HFF-Myc (cell line): Measurements from ENCODE around the gene FIZ1.

Source experiments
- DNase-seq: peaks from one replicate; pipeline ENCODE4 v3.0.0-alpha.2; 2011; ENCODE audit warnings: low read depth; ENCODE audit errors: extremely low read depth
- H3K4me3 ChIP-seq: replicated peaks from 2 replicates; pipeline ENCODE4 v1.5.1; 2011; ENCODE audit warnings: low read depth, mild to moderate bottlenecking, control low read depth, low read length
- TF ChIP-seq, protein P1 (sequence below): IDR thresholded peaks from 2 replicates; pipeline ENCODE4 v1.5.1; 2012; ENCODE audit warnings: mild to moderate bottlenecking, low read depth, low read length, control low read depth; ENCODE audit errors: missing control alignments

FIZ1 gene

DNA sequence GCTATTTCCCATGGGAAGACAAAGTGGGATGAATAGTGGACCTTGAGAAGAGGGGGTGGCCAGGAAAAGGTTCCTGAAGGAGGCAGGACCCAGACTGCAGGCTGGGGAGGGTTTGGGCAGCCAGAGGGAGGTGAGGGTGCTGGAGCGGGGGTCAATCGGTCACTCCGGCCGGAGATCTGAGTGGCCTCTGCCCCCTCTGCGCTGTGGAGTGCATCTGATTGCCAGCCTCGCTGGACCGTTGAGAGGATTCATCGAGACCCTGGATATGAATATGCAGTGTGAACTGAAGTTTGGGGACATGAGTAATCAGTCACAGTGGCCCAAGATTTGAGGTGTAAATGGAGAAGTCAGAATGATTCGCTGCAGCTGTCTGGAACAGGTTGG is 36.0 kb upstream of the FIZ1 start:
- DNase-seq = no peak
- TF ChIP-seq, protein P1, sequence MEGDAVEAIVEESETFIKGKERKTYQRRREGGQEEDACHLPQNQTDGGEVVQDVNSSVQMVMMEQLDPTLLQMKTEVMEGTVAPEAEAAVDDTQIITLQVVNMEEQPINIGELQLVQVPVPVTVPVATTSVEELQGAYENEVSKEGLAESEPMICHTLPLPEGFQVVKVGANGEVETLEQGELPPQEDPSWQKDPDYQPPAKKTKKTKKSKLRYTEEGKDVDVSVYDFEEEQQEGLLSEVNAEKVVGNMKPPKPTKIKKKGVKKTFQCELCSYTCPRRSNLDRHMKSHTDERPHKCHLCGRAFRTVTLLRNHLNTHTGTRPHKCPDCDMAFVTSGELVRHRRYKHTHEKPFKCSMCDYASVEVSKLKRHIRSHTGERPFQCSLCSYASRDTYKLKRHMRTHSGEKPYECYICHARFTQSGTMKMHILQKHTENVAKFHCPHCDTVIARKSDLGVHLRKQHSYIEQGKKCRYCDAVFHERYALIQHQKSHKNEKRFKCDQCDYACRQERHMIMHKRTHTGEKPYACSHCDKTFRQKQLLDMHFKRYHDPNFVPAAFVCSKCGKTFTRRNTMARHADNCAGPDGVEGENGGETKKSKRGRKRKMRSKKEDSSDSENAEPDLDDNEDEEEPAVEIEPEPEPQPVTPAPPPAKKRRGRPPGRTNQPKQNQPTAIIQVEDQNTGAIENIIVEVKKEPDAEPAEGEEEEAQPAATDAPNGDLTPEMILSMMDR = no peak
- peak overlapping the region; percentile 98 for H3K4me3 ChIP-seq

DNA sequence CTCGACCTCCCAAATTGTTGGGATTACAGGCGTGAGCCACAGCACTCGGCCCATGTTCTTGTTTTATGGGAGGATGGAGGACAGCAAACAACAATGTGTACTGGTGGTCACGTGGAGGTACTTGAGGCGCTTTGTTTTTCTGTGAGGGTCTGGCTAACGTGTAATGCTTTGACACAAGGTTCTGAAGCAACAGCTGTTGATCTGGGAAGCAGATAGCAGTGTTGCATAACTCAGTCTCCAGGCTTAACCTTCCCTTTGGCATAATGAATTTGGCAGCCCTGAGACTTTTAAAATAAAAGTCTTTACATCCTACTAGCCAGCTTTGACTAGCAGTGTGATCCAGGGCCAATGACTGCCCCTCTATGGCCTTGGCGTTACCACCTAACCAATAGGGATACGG is 34.5 kb upstream of the FIZ1 start:
- H3K4me3 ChIP-seq = no peak overlapping the region
- TF ChIP-seq, protein P1 = no peak
- no peak for DNase-seq

DNA sequence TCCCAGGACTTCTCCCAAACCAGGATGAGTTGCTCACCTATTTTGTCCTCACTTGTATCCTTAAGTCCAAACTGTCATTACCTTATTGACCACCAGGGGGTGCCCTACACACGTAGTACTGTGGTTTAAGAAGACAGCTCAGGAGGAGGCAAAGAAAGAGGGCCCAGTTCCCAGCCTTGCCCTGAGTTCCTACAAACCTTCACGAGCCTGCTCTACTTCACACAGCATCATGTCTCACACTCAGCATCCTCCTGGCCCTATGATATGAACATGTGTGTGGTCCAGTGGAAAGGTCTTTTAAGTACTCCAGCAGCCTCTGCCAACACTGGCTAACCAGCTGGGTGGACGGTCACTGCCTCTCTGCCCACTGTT is 33.1 kb upstream of the FIZ1 start:
- TF ChIP-seq, protein P1 = peak; percentile 88
- no peak overlapping the region for H3K4me3 ChIP-seq
- DNase-seq = peak; percentile 94

DNA sequence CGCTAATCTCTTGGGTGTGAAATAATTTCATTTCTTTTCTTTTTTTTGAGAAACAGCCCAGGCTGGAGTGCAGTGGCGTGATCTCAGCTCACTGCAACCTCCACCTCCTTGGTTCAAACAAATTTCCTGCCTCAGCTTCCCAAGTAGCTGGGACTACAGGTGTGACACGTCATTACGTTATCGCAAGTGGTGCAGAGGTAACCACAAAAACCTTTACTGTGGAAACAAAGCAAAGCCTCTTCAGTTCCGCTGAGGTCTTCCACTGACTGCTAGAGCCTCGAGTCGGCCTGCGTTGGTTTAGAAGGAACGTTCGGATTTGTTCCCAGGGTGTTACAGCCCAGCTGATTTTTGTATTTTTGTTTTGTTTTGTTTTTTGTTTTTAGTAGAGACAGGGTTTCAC is 27.0 kb upstream of the FIZ1 start:
- no peak for DNase-seq
- H3K4me3 ChIP-seq = no peak overlapping the region
- TF ChIP-seq, protein P1 = no peak

DNA sequence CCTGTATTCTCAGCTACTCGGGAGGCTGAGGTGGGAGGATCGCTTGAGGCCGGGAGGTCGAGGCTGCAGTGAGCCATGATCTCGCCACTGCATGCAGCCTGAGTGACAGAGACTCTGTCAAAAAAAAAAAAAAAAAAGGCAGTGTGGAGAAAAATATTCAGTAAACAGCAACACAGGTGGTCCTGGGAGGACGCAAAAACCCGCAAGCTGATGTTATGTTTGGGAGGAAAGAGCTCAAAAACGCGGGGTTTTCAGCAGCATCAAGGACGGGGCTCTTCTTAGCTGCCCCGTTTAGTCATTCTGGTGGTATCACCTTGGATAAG is 25.6 kb upstream of the FIZ1 start:
- peak overlapping the region; percentile 49 for H3K4me3 ChIP-seq
- DNase-seq = no peak
- TF ChIP-seq, protein P1 = no peak

DNA sequence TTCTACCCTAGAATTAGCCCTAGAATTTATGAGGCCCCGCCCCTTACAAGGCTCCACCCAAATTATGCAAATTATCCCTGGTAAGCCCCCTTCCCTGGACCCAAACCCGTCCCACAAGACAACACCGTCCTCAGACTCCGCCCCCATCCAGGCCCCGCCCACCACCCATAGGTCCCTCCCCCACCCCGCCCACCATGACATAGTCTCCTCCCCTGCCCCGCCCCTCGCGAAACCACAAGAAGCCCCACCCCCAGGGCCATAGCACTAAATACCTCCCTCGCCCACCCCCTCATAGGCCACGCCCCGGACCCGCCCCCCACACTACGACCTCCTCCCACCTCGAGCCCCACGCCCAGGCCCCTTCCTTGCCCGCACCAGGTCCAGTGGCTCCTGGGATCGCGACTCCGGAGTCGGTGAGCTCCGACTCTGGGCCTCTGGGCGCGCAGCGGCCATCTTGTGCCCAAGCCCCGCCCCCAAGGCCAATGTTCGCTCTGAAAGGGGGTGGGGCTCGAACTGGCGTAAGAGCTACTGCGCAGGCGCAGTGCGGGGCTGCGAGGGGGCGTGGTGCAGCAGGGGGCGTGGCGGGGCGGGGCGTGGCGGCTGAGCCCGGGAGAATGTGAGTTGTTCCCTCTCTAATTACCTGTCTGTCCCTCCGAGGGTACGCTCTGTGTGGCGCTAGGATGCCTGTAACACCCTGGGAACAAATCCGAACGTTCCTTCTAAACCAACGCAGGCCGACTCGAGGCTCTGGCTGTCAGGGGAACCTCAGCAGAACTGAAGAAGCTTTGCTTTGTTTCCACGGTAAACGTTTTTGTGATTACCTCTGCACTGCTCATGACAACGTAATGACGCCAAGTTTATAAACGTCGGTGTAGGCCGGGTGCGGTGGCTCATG is 25.0 kb upstream of the FIZ1 start, which contains the start of gene ZNF784:
ZNF784 (minus strand) TSS at position 458 of the 895 bp plus-strand sequence; CDS start at position 453, 5 bp downstream.
- TF ChIP-seq, protein P1 = no peak
- peak within 1 kb of the TSS; percentile 49 for H3K4me3 ChIP-seq
- peak; percentile 67 for DNase-seq

DNA sequence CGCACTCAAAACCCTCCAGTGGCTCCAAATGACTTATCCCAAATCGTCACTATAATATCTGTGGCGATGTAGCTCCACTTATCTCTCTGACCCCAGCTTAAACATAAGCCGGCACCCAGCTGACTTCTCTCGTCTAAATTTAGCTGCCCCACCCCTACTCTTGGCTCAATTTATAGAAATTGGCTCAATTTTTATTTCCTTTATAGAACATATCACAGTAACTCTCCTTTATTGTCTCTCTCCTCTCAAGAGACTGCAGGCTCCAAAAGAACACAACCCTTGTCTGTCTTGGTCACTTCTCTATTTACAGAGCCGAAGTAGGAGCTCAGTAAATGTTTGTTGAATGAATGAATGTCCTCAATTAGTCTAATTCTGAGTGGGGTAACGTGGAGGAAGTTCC is 24.2 kb upstream of the FIZ1 start:
- DNase-seq = no peak
- TF ChIP-seq, protein P1 = no peak
- H3K4me3 ChIP-seq = peak overlapping the region; percentile 49; the same call in 1 of the 2 replicates
